ENCODE results near the gene LRRC28. TPM values are rescaled to one million over a fixed set of nuclear protein-coding genes. Genes with fewer than 3 reads are reported as not detected.

Gene LRRC28
- total RNA-seq, 4 donors from 2014 or later = 29.3 to 39.7 (median 34.8) TPM

GRCh38 chr15:99211926-99212325 is 39.4 kb upstream of the LRRC28 start:
- intact Hi-C loops (cut with DNase I; ENCODE audit: low total_unique reads) = loop anchor here (5.0 kb wide), 1 partner anchor 110 kb away; no protein-coding TSS in a partner anchor
- no peak for TF ChIP-seq POLR2A (IDR thresholded peaks at IDR 0.05)
- TF ChIP-seq, protein P1, sequence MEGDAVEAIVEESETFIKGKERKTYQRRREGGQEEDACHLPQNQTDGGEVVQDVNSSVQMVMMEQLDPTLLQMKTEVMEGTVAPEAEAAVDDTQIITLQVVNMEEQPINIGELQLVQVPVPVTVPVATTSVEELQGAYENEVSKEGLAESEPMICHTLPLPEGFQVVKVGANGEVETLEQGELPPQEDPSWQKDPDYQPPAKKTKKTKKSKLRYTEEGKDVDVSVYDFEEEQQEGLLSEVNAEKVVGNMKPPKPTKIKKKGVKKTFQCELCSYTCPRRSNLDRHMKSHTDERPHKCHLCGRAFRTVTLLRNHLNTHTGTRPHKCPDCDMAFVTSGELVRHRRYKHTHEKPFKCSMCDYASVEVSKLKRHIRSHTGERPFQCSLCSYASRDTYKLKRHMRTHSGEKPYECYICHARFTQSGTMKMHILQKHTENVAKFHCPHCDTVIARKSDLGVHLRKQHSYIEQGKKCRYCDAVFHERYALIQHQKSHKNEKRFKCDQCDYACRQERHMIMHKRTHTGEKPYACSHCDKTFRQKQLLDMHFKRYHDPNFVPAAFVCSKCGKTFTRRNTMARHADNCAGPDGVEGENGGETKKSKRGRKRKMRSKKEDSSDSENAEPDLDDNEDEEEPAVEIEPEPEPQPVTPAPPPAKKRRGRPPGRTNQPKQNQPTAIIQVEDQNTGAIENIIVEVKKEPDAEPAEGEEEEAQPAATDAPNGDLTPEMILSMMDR (IDR thresholded peaks at IDR 0.05) = no peak
- no peak for DNase-seq (ENCODE audit: low spot score in 2 of 2)
- 87 to 94% methylated on average over 4 of the region's 4 CpGs for WGBS, 2 donors
- no peak overlapping the region for H3K4me3 ChIP-seq (ENCODE audit: low read depth, poor library complexity, severe bottlenecking)

GRCh38 chr15:99212406-99212805 is 38.9 kb upstream of the LRRC28 start:
- no peak for DNase-seq (ENCODE audit: low spot score in 2 of 2)
- intact Hi-C loops (cut with DNase I; ENCODE audit: low total_unique reads) = loop anchor here (5.0 kb wide), 1 partner anchor 110 kb away; no protein-coding TSS in a partner anchor
- TF ChIP-seq POLR2A (IDR thresholded peaks at IDR 0.05) = no peak
- TF ChIP-seq, protein P1 (IDR thresholded peaks at IDR 0.05) = no peak
- WGBS, 2 donors = 85 to 88% methylated on average over 7 of the region's 7 CpGs
- no peak overlapping the region for H3K4me3 ChIP-seq (ENCODE audit: low read depth, poor library complexity, severe bottlenecking)

- intact Hi-C loops (cut with DNase I; ENCODE audit: low total_unique reads) = loop anchor here (5.0 kb wide), 1 partner anchor 111 kb away; no protein-coding TSS in a partner anchor
- no peak overlapping the region for H3K4me3 ChIP-seq (ENCODE audit: low read depth, poor library complexity, severe bottlenecking)
- TF ChIP-seq, protein P1 (IDR thresholded peaks at IDR 0.05) = peak in 1 of 3 donors; percentile 73
- no peak for TF ChIP-seq POLR2A (IDR thresholded peaks at IDR 0.05)
- DNase-seq (ENCODE audit: low spot score in 2 of 2) = peak; percentile 69 to 95
- 0% methylated on average over 1 of the region's 1 CpG for WGBS, 2 donors
Observed at GRCh38 chr15:99213187-99213811, 38.0 kb upstream of the LRRC28 start.

GRCh38 chr15:99224372-99225214 is 26.7 kb upstream of the LRRC28 start:
- WGBS, 2 donors = 87 to 93% methylated on average over 6 of the region's 6 CpGs
- intact Hi-C loops (cut with DNase I; ENCODE audit: low total_unique reads) = no loop called here
- TF ChIP-seq, protein P1 (IDR thresholded peaks at IDR 0.05) = no peak
- TF ChIP-seq POLR2A (IDR thresholded peaks at IDR 0.05) = no peak
- no peak for DNase-seq (ENCODE audit: low spot score in 2 of 2)
- no peak overlapping the region for H3K4me3 ChIP-seq (ENCODE audit: low read depth, poor library complexity, severe bottlenecking)

GRCh38 chr15:99226802-99227201 is 24.5 kb upstream of the LRRC28 start:
- intact Hi-C loops (cut with DNase I; ENCODE audit: low total_unique reads) = no loop called here
- DNase-seq (ENCODE audit: low spot score in 2 of 2) = no peak
- no peak overlapping the region for H3K4me3 ChIP-seq (ENCODE audit: low read depth, poor library complexity, severe bottlenecking)
- TF ChIP-seq, protein P1 (IDR thresholded peaks at IDR 0.05) = no peak
- no peak for TF ChIP-seq POLR2A (IDR thresholded peaks at IDR 0.05)
- 56 to 57% methylated on average over 3 of the region's 3 CpGs for WGBS, 2 donors

Data from lower leg skin (tissue), 4 donors.